ENCODE results near the gene ALPL.

DNA sequence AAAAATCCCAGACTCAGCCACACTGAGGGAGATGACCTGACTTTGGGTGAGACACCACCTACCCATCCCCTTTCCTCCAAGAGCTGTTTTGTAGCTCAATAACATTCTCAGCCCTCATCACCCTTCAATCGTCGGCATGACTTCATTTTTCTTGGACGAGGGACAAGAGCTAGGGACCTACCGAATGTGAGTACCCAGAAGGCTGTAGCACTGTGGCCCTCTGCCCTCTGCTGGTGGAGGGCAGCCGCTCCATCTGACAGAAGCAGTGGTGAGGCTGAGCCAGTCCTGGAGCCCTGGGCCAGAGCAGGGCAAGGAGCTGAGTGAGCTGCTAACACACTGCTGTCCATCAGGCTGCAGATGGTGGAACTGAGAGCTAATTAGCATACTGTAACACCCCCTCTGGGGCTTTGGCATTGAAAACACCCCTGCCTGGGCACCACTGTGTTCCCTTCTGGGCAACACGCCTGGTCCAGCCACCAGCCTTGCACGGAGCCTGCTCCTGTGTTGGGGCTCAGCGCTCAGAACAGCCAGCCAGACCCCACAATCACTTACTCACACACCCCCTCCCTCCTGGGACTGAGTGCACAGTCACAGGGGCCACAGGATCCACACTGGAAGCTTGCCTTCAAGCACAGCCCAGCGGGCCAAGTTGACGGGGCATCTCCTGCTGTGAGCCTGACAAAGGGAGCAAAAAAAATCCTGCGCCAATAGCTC, 18.3 kb upstream of the ALPL start:
- no peak for TF ChIP-seq POLR2A (IDR thresholded peaks at IDR 0.05)
- TF ChIP-seq, protein P1, sequence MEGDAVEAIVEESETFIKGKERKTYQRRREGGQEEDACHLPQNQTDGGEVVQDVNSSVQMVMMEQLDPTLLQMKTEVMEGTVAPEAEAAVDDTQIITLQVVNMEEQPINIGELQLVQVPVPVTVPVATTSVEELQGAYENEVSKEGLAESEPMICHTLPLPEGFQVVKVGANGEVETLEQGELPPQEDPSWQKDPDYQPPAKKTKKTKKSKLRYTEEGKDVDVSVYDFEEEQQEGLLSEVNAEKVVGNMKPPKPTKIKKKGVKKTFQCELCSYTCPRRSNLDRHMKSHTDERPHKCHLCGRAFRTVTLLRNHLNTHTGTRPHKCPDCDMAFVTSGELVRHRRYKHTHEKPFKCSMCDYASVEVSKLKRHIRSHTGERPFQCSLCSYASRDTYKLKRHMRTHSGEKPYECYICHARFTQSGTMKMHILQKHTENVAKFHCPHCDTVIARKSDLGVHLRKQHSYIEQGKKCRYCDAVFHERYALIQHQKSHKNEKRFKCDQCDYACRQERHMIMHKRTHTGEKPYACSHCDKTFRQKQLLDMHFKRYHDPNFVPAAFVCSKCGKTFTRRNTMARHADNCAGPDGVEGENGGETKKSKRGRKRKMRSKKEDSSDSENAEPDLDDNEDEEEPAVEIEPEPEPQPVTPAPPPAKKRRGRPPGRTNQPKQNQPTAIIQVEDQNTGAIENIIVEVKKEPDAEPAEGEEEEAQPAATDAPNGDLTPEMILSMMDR (IDR thresholded peaks at IDR 0.05), result peak; percentile 31 to 45 (median 40)
- TF ChIP-seq EP300 (IDR thresholded peaks at IDR 0.05; ENCODE audit: low read depth), result no peak
- TF ChIP-seq POLR2AphosphoS5 (IDR thresholded peaks at IDR 0.05), result no peak
